Measurements from ENCODE around the gene POTEM.
"Not testable (repeated sequence)": the region's sequence is repeated elsewhere in the genome, so short reads cannot be mapped to it uniquely, and the experiment has no call there.

The POTEM gene

GRCh38 chr14:19038060-19038664, 70.9 kb downstream of the POTEM start:
- not testable (repeated sequence) for DNase-seq

GRCh38 chr14:19038785-19039184, 71.6 kb downstream of the POTEM start:
- DNase-seq = not testable (repeated sequence)

- not testable (repeated sequence) for DNase-seq
Observed at GRCh38 chr14:19043384-19043783, 76.2 kb downstream of the POTEM start.

All from inflammatory macrophage treated with lipopolysaccharide for 4 hours (primary cell).